HEK293T (cell line): ENCODE results near the gene LSS.

Experiments
- CTCF ChIA-PET: fragments of 350-600 bp; formaldehyde crosslinking; extraction: SDS; loops from one replicate; lab custom pipeline; 2021; ENCODE audit warnings: antibody characterized with exemption, inconsistent platforms; lab: Yijun Ruan, JAX
- POLR2A ChIA-PET: fragments of 350-600 bp; formaldehyde crosslinking; extraction: SDS; loops from one replicate; lab custom pipeline; 2020; ENCODE audit warnings: antibody characterized with exemption, inconsistent platforms; lab: Yijun Ruan, JAX
- DNase-seq: peaks from one replicate; pipeline ENCODE4 v3.0.0; 2012; ENCODE audit warnings: mixed read lengths; ENCODE audit errors: extremely low spot score
- ARNT ChIP-seq: fragments of 450-650 bp; IDR thresholded peaks from 2 replicates; pipeline ENCODE4 v1.6.1; 2017; ENCODE audit warnings: mild to moderate bottlenecking
- BHLHE40 ChIP-seq: fragments of 450-650 bp; IDR thresholded peaks from 2 replicates; pipeline ENCODE4 v1.6.1; 2016; ENCODE audit warnings: mild to moderate bottlenecking, moderate library complexity, borderline replicate concordance
- CTBP1 ChIP-seq: fragments of 450-650 bp; IDR thresholded peaks from 2 replicates; pipeline ENCODE4 v1.6.1; 2016; ENCODE audit warnings: borderline replicate concordance
- ELF4 ChIP-seq: fragments of 450-650 bp; IDR thresholded peaks from 2 replicates; pipeline ENCODE4 v1.6.1; 2017; ENCODE audit warnings: antibody characterized with exemption
- FOXA1 ChIP-seq: fragments of 450-650 bp; IDR thresholded peaks from 2 replicates; pipeline ENCODE4 v1.6.1; 2016; ENCODE audit warnings: mild to moderate bottlenecking
- FOXK2 ChIP-seq: fragments of 450-650 bp; IDR thresholded peaks from 2 replicates; pipeline ENCODE4 v1.6.1; 2016; ENCODE audit warnings: mild to moderate bottlenecking
- FOXM1 ChIP-seq: fragments of 450-650 bp; IDR thresholded peaks from 2 replicates; pipeline ENCODE4 v1.6.1; 2017; ENCODE audit warnings: mild to moderate bottlenecking, borderline replicate concordance
- HDGF ChIP-seq: fragments of 450-650 bp; IDR thresholded peaks from 2 replicates; pipeline ENCODE4 v1.6.1; 2017; ENCODE audit warnings: antibody characterized with exemption, borderline replicate concordance
- L3MBTL2 ChIP-seq: fragments of 450-650 bp; conservative IDR thresholded peaks from 2 replicates; pipeline ENCODE4 v1.6.1; 2016; ENCODE audit warnings: mild to moderate bottlenecking
- LEF1 ChIP-seq: fragments of 450-650 bp; IDR thresholded peaks from 2 replicates; pipeline ENCODE4 v1.6.1; 2017; ENCODE audit warnings: mild to moderate bottlenecking, borderline replicate concordance
- NFRKB ChIP-seq: fragments of 450-650 bp; IDR thresholded peaks from 2 replicates; pipeline ENCODE4 v1.6.1; 2016; ENCODE audit warnings: mild to moderate bottlenecking, moderate library complexity
- PKNOX1 ChIP-seq: fragments of 450-650 bp; IDR thresholded peaks from 2 replicates; pipeline ENCODE4 v1.6.1; 2016
- SP1 ChIP-seq: fragments of 450-650 bp; IDR thresholded peaks from 2 replicates; pipeline ENCODE4 v1.6.1; 2017
- SUZ12 ChIP-seq: fragments of 450-650 bp; IDR thresholded peaks from 2 replicates; pipeline ENCODE4 v1.6.1; 2016; ENCODE audit warnings: mild to moderate bottlenecking
- TARDBP ChIP-seq: fragments of 450-650 bp; IDR thresholded peaks from 2 replicates; pipeline ENCODE4 v1.6.1; 2016
- ZNF384 ChIP-seq: fragments of 450-650 bp; IDR thresholded peaks from 2 replicates; pipeline ENCODE4 v1.6.1; 2016

Gene LSS

GRCh38 chr21:46151989-46152926 is 76.3 kb downstream of the LSS start:
- TF ChIP-seq SP1 (no peak), FOXK2 (no peak), ZNF384 (no peak), ARNT (no peak), TARDBP (no peak), ELF4 (no peak), L3MBTL2 (no peak), HDGF (no peak), FOXA1 (no peak), LEF1 (no peak), SUZ12 (no peak), FOXM1 (no peak), NFRKB (no peak), CTBP1 (no peak), PKNOX1 (no peak), BHLHE40 (no peak)
- CTCF ChIA-PET, result interaction anchor here (0.6 to 1.5 kb wide), 6 partner anchors 9 to 173 kb away, joined by 3 to 14 read pairs (median 4); no protein-coding TSS in a partner anchor
- POLR2A ChIA-PET, result interaction anchor here (0.7 to 1.2 kb wide), 3 partner anchors 9 to 167 kb away, joined by 3 to 5 read pairs (median 4); no protein-coding TSS in a partner anchor
- no peak for DNase-seq

DNA sequence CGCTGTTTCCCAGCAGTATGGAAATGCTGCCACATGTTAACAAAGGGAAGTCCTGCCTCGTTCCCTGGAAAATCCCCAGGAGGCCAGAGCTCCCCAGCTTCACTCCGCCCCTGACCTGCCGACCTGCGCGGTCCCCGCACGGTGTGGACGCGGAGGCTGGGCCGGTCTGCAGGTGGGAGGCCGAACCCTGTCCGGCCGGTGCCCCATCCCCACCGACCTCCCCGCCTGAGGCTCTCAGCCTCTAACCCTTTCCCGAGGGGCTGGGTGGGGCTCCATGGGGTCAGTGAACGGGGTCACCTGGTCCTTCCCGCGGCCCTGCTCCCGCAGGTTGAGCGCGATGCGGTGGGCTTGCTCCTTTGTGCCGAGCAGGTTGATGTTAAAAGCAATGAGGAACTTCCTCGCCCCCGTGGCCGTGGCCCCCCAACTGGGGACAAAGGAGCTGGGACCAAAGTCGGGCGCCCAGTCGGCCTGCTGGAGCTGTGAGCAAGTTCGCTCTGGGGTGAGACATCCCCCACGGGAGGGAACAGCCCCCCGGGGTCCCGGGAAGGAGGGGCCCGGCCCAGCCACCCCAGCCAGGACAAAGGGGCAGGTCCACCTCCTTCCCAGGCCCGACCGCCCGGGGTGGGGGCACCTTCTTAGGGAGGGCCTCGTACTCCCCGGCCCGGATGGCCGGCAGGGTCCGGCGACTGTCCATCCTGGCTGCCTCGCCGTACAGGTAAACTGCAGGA is 77.1 kb downstream of the LSS start:
- TF ChIP-seq SUZ12 (no peak), CTBP1 (no peak), FOXA1 (no peak), NFRKB (no peak), SP1 (no peak), FOXM1 (no peak), BHLHE40 (no peak), PKNOX1 (no peak)
- DNase-seq, result no peak
- ChIA-PET POLR2A (no interaction called here), CTCF (no interaction called here)

- CTCF ChIA-PET, result interaction anchor here (0.6 kb wide), 1 partner anchor 225 kb away, joined by 3 read pairs; no protein-coding TSS in a partner anchor
- POLR2A ChIA-PET, result no interaction called here
- TF ChIP-seq FOXM1, result no peak
- TF ChIP-seq LEF1, result no peak
- no peak for TF ChIP-seq FOXK2
- TF ChIP-seq BHLHE40, result no peak
- no peak for TF ChIP-seq PKNOX1
- no peak for DNase-seq
These were observed 78.0 kb downstream of the LSS start for GRCh38 chr21:46150491-46151121.

DNA sequence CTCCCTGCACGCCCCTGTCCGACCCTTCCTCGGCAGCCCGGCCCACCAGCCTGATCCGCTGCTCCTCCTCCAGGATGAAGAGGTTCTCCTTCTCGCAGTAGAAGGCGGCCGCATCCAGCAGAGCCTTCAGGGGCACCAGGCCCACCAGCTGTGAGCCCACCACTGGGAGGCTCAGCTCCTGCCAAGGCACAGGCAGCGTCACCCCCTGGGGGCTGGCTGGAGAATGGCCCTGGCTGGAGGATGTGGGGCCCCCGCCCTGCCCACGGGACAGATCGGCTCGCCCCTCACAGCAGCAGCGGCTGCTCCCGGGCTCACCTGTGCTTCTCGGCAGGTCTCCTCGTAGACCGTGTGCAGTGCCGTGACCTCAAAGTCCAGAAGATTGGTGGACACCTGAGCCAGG is 78.5 kb downstream of the LSS start:
- no peak for DNase-seq
- CTCF ChIA-PET, result interaction anchor here (0.6 kb wide), 1 partner anchor 224 kb away, joined by 3 read pairs; no protein-coding TSS in a partner anchor
- POLR2A ChIA-PET, result no interaction called here
- TF ChIP-seq HDGF (no peak), NFRKB (no peak), BHLHE40 (no peak), FOXM1 (no peak), FOXA1 (no peak), CTBP1 (no peak), SP1 (no peak), LEF1 (no peak), ZNF384 (no peak), SUZ12 (no peak), TARDBP (no peak), ARNT (no peak), L3MBTL2 (no peak), ELF4 (no peak), FOXK2 (no peak), PKNOX1 (no peak)
